ENCODE data around the gene AIG1. TPM values are rescaled to one million over a fixed set of nuclear protein-coding genes. Genes with fewer than 3 reads are reported as not detected.

The AIG1 gene
- polyA plus RNA-seq, 1 donor from 2014 or later = 23.2 TPM

DNA sequence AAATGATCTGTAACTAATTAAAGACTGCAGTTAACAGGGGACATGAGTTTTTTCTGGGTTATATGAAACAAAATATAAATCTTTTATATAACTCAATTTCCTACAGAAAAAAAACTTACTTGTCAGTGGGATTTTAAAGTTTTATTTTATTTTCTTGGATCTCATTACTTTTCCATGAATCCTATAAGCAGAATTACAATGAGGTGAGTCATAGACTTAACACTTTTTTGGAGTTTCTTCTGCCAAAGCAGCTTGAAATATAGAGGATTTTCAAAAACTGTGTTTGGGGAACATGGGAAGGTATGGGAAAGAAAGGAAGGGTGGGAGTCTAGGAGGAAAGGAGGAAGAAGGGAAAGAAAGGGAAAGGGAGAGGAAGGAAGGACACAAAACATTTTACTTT, 130.7 kb downstream of the AIG1 start:
- Histone ChIP-seq H3K27me3 (ENCODE audit: insufficient read depth, low read depth, low read length) (no peaks in the 10 kb centered on the region), H3K9ac (ENCODE audit: low read length) (no peak overlapping the region), H3K36me3 (ENCODE audit: insufficient read depth, low read length) (no peaks in the 10 kb centered on the region), H2AFZ (ENCODE audit: low read depth, low read length) (no peak overlapping the region), H3K27ac (ENCODE audit: low read length) (no peak overlapping the region), H3F3A (ENCODE audit: insufficient read depth, low read length, poor library complexity, severe bottlenecking) (no peaks in the 10 kb centered on the region), H3K9me3 (ENCODE audit: low read length) (no peaks in the 10 kb centered on the region), H3K4me2 (ENCODE audit: low read length) (no peak overlapping the region), H3K79me2 (replicated peaks; ENCODE audit: insufficient read depth, low read length) (no peaks in the 10 kb centered on the region), H4K20me1 (ENCODE audit: insufficient read depth) (no peaks in the 10 kb centered on the region), H3K9me2 (ENCODE audit: insufficient read depth, low read length) (no peaks in the 10 kb centered on the region), H3K4me3 (ENCODE audit: low read length) (no peak overlapping the region)
- no peak for TF ChIP-seq EZH2 (IDR thresholded peaks at IDR 0.05; ENCODE audit: borderline replicate concordance, insufficient read depth, low read length, poor library complexity, severe bottlenecking)
- no peak for TF ChIP-seq MXI1 (conservative IDR thresholded peaks at IDR 0.05; ENCODE audit: poor library complexity, severe bottlenecking)
- TF ChIP-seq REST (IDR thresholded peaks at IDR 0.05; ENCODE audit: borderline replicate concordance) = no peak
- no peak for TF ChIP-seq POLR2AphosphoS5 (IDR thresholded peaks at IDR 0.05)
- no peak for TF ChIP-seq TAF1 (IDR thresholded peaks at IDR 0.05; ENCODE audit: low read depth)
- TF ChIP-seq, protein P1, sequence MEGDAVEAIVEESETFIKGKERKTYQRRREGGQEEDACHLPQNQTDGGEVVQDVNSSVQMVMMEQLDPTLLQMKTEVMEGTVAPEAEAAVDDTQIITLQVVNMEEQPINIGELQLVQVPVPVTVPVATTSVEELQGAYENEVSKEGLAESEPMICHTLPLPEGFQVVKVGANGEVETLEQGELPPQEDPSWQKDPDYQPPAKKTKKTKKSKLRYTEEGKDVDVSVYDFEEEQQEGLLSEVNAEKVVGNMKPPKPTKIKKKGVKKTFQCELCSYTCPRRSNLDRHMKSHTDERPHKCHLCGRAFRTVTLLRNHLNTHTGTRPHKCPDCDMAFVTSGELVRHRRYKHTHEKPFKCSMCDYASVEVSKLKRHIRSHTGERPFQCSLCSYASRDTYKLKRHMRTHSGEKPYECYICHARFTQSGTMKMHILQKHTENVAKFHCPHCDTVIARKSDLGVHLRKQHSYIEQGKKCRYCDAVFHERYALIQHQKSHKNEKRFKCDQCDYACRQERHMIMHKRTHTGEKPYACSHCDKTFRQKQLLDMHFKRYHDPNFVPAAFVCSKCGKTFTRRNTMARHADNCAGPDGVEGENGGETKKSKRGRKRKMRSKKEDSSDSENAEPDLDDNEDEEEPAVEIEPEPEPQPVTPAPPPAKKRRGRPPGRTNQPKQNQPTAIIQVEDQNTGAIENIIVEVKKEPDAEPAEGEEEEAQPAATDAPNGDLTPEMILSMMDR (IDR thresholded peaks at IDR 0.05; ENCODE audit: poor library complexity, severe bottlenecking) = no peak
- TF ChIP-seq RAD21 (conservative IDR thresholded peaks at IDR 0.05) = no peak
- no peak for TF ChIP-seq SMC3 (conservative IDR thresholded peaks at IDR 0.05; ENCODE audit: poor library complexity)
- no peak for TF ChIP-seq EP300 (conservative IDR thresholded peaks at IDR 0.05; ENCODE audit: poor library complexity, severe bottlenecking)

DNA sequence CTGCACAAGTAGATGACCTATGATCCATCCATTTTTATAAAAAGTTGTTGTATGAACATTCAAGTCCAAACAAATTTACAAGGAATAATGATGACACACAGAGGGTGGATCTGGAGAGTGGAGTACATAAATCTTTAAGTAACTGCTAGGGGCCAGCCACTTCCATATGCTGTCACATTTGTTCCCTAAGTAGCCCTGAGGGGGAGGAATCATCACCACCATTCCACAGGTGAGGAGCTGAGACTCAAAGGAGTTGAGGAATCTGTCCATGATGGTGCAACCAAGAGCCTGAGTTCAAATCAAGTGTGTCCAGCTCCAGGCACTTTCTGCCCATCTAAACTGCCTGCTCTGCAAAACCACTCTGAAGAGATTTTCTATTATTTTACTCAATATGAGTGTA, 132.1 kb downstream of the AIG1 start:
- TF ChIP-seq RAD21 (conservative IDR thresholded peaks at IDR 0.05) = no peak
- no peak for TF ChIP-seq TAF1 (IDR thresholded peaks at IDR 0.05; ENCODE audit: low read depth)
- no peak for TF ChIP-seq MXI1 (conservative IDR thresholded peaks at IDR 0.05; ENCODE audit: poor library complexity, severe bottlenecking)
- TF ChIP-seq EZH2 (IDR thresholded peaks at IDR 0.05; ENCODE audit: borderline replicate concordance, insufficient read depth, low read length, poor library complexity, severe bottlenecking) = no peak
- no peak for TF ChIP-seq POLR2AphosphoS5 (IDR thresholded peaks at IDR 0.05)
- TF ChIP-seq, protein P1 (IDR thresholded peaks at IDR 0.05; ENCODE audit: poor library complexity, severe bottlenecking) = no peak
- no peak for TF ChIP-seq SMC3 (conservative IDR thresholded peaks at IDR 0.05; ENCODE audit: poor library complexity)
- Histone ChIP-seq H3K9ac (ENCODE audit: low read length) (no peak overlapping the region), H4K20me1 (ENCODE audit: insufficient read depth) (no peaks in the 10 kb centered on the region), H3K27me3 (ENCODE audit: insufficient read depth, low read depth, low read length) (no peaks in the 10 kb centered on the region), H3K9me2 (ENCODE audit: insufficient read depth, low read length) (no peaks in the 10 kb centered on the region), H3K36me3 (ENCODE audit: insufficient read depth, low read length) (no peaks in the 10 kb centered on the region), H3K79me2 (replicated peaks; ENCODE audit: insufficient read depth, low read length) (no peaks in the 10 kb centered on the region), H3K27ac (ENCODE audit: low read length) (no peak overlapping the region), H3K4me3 (ENCODE audit: low read length) (no peak overlapping the region), H3K9me3 (ENCODE audit: low read length) (no peaks in the 10 kb centered on the region), H2AFZ (ENCODE audit: low read depth, low read length) (no peak overlapping the region), H3F3A (ENCODE audit: insufficient read depth, low read length, poor library complexity, severe bottlenecking) (no peaks in the 10 kb centered on the region), H3K4me2 (ENCODE audit: low read length) (no peak overlapping the region)
